GM12878 (cell line): ENCODE measurements around the gene NTN1. TPM values are rescaled to one million over a fixed set of nuclear protein-coding genes. Genes with fewer than 3 reads are reported as not detected.

Experiments
- ATAC-seq: fragments of 200-7000 bp; cut with Tn5 transposase; 3 replicates; pipeline ENCODE4 v1.9.1; 2020; ENCODE audit warnings: mild to moderate bottlenecking, moderate library complexity
- BruUV-seq: library from RNA; stranded (reverse); fragments of 400-500 nt; replicated peaks from 2 replicates; lab custom pipeline; 2021; lab: Mats Ljungman, UMichigan
- CTCF ChIA-PET: fragments of 300-600 bp; sonication (Branson Sonifier 250); formaldehyde crosslinking; extraction: SDS; loops from one replicate; lab custom pipeline; 2021; ENCODE audit warnings: inconsistent platforms; lab: Yijun Ruan, JAX
- POLR2A ChIA-PET: fragments of 350-600 bp; formaldehyde crosslinking; extraction: SDS; loops from one replicate; lab custom pipeline; 2021; ENCODE audit warnings: inconsistent platforms; lab: Charles Lee
- RAD21 ChIA-PET: fragments of 300-600 bp; sonication (Branson Sonifier 250); formaldehyde crosslinking; loops from one replicate; lab custom pipeline; 2023; ENCODE audit warnings: antibody characterized with exemption; ENCODE audit not compliant: unreplicated experiment; lab: Charles Lee
- SMC1A ChIA-PET: fragments of 300-600 bp; sonication (Branson Sonifier 250); formaldehyde crosslinking; loops from one replicate; lab custom pipeline; 2023; ENCODE audit not compliant: unreplicated experiment, uncharacterized antibody; lab: Charles Lee
- DNase-seq: peaks from one replicate; pipeline ENCODE4 v3.0.0-alpha.2; 2011; ENCODE audit warnings: low read depth, low spot score
- FAIRE-seq: peaks from 3 replicates; lab custom pipeline; 2011; peaks lifted over from hg19 to GRCh38; lab: Jason Lieb, UNC
- H2AFZ ChIP-seq: 2 replicates; pipeline ENCODE4 v1.6.0; 2011; ENCODE audit warnings: low read depth, low read length, control low read depth; ENCODE audit not compliant: control insufficient read depth
- H3K27ac ChIP-seq: 2 replicates; pipeline ENCODE4 v1.5.1; 2011; ENCODE audit warnings: control low read depth; ENCODE audit not compliant: control insufficient read depth, insufficient read depth
- H3K27me3 ChIP-seq, 2 experiments: replicated peaks in 1 of 2; 2 replicates each; pipeline versions ENCODE4 v1.6.0 to v1.6.1; 2011; ENCODE audit warnings: low read length in 1 of 2; ENCODE audit not compliant: control insufficient read depth in 2 of 2, insufficient read depth in 2 of 2
- H3K36me3 ChIP-seq, 2 experiments: 2 replicates each; pipeline ENCODE4 v1.5.1; 2011; ENCODE audit warnings: low read length in 1 of 2; ENCODE audit not compliant: control insufficient read depth in 2 of 2, insufficient read depth in 2 of 2
- H3K4me1 ChIP-seq: 2 replicates; pipeline ENCODE4 v1.6.1; 2011; ENCODE audit warnings: mild to moderate bottlenecking, low read length, moderate library complexity, mixed read lengths; ENCODE audit not compliant: control insufficient read depth, insufficient read depth
- H3K4me2 ChIP-seq: 2 replicates; pipeline ENCODE4 v1.6.0; 2011; ENCODE audit warnings: control low read depth; ENCODE audit not compliant: control insufficient read depth, insufficient read depth
- H3K4me3 ChIP-seq: fragments of 200-600 bp; sonication (generic); 2 replicates; pipeline ENCODE4 v1.5.1; 2016
- H3K79me2 ChIP-seq: 2 replicates; pipeline ENCODE4 v1.6.0; 2011; ENCODE audit warnings: low read length; ENCODE audit not compliant: control insufficient read depth, insufficient read depth
- H3K9ac ChIP-seq: 2 replicates; pipeline ENCODE4 v1.8.0; 2011; ENCODE audit warnings: low read length, control low read depth, mixed read lengths; ENCODE audit not compliant: control insufficient read depth, insufficient read depth
- H3K9me3 ChIP-seq: replicated peaks from 3 replicates; pipeline ENCODE4 v1.5.1; 2011; ENCODE audit warnings: mild to moderate bottlenecking, low read length; ENCODE audit not compliant: control insufficient read depth, insufficient read depth
- H4K20me1 ChIP-seq: 2 replicates; pipeline ENCODE4 v1.6.0; 2011; ENCODE audit not compliant: control insufficient read depth, insufficient read depth
- BHLHE40 ChIP-seq, 2 experiments: fragments of 450-650 bp in 1 of 2; IDR thresholded peaks; 2 replicates each; pipeline ENCODE4 v1.6.1; 2011 to 2017; ENCODE audit warnings: low read depth in 2 of 2, borderline replicate concordance in 1 of 2, improper control_type of control experiment in 1 of 2, low read length in 1 of 2, mild to moderate bottlenecking in 1 of 2
- CBX3 ChIP-seq: fragments of 200-600 bp; sonication (generic); IDR thresholded peaks from 2 replicates; pipeline ENCODE4 v1.6.1; 2016; ENCODE audit warnings: low read depth, borderline replicate concordance
- CBX5 ChIP-seq: sonication (generic); IDR thresholded peaks from 2 replicates; pipeline ENCODE4 v1.6.1; 2016; ENCODE audit warnings: low read depth, moderate library complexity, mild to moderate bottlenecking, inconsistent platforms
- CUX1 ChIP-seq: IDR thresholded peaks from 2 replicates; pipeline ENCODE4 v1.6.1; 2012; ENCODE audit warnings: improper control_type of control experiment, low read depth, low read length; ENCODE audit not compliant: insufficient replicate concordance
- IRF4 ChIP-seq: IDR thresholded peaks from 2 replicates; pipeline ENCODE4 v1.6.1; 2011; ENCODE audit warnings: low read depth, low read length
- JUNB ChIP-seq: IDR thresholded peaks from 2 replicates; pipeline ENCODE4 v1.6.1; 2016; ENCODE audit warnings: antibody characterized with exemption, mild to moderate bottlenecking
- KAT2A ChIP-seq: conservative IDR thresholded peaks from 2 replicates; pipeline ENCODE4 v1.6.1; 2011; ENCODE audit warnings: low read depth, low read length; ENCODE audit not compliant: control insufficient read depth
- LARP7 ChIP-seq: fragments of 450-650 bp; IDR thresholded peaks from 2 replicates; pipeline ENCODE4 v1.6.1; 2017; ENCODE audit warnings: mild to moderate bottlenecking
- PAX8 ChIP-seq: fragments of 450-650 bp; IDR thresholded peaks from 2 replicates; pipeline ENCODE4 v1.6.1; 2017; ENCODE audit warnings: mild to moderate bottlenecking, moderate library complexity
- RUNX3 ChIP-seq: IDR thresholded peaks from 2 replicates; pipeline ENCODE4 v1.6.1; 2012; ENCODE audit warnings: low read length, inconsistent platforms
- TAF1 ChIP-seq: IDR thresholded peaks from 2 replicates; pipeline ENCODE4 v1.6.1; 2011; ENCODE audit warnings: mild to moderate bottlenecking, low read depth, low read length, borderline replicate concordance
- ZBTB33 ChIP-seq: fragments of 450-650 bp; IDR thresholded peaks from 2 replicates; pipeline ENCODE4 v1.6.1; 2017; ENCODE audit warnings: mild to moderate bottlenecking
- ZNF24 ChIP-seq: fragments of 450-650 bp; IDR thresholded peaks from 2 replicates; pipeline ENCODE4 v1.6.1; 2017; ENCODE audit warnings: antibody characterized with exemption, mild to moderate bottlenecking
- WGBS: methylation state at CpG from one replicate; pipeline ENCODE4 v1.1.6; 2016; ENCODE audit warnings: low lambda C conversion rate; ENCODE audit not compliant: insufficient replicate concordance, insufficient coverage; ENCODE audit errors: missing lambda C conversion rate; 5-methylcytosine and 5-hydroxymethylcytosine counted together
- in situ Hi-C: fragments of 300-500 bp; cut with MboI; formaldehyde crosslinking; loops from 9 replicates; pipeline ENCODE4 v1.14.3; 2018; ENCODE audit warnings: mixed read lengths
- intact Hi-C: fragments of 100-400 bp; cut with micrococcal nuclease; formaldehyde crosslinking; loops from one replicate; pipeline ENCODE4 v1.14.2; 2022; ENCODE audit not compliant: unreplicated experiment
- polyA plus RNA-seq, 11 experiments: library from polyadenylated mRNA; depleted of rRNA in 4 of 11; unstranded in 6 of 11; stranded (reverse) in 5 of 11; fragments of >200 nt; fragmentation: Nextera tagmentation in 4 of 11; fragmentation: Illumina TruSeq in 1 of 11; extraction: Ambion mirVana in 4 of 11; extraction: Trizol in 1 of 11; gene quantifications; 1 replicate in 1 of 11; 2 replicates in 10 of 11; pipeline versions ENCODE4 v1.2.1 to v1.2.3, GENCODE V29; 2011 to 2016; ENCODE audit warnings: inconsistent platforms in 2 of 11, missing spikeins in 2 of 11, low read depth in 1 of 11
- total RNA-seq, 4 experiments: library from RNA; depleted of rRNA in 3 of 4; stranded (reverse); fragments of >200 nt in 3 of 4; fragmentation: Illumina TruSeq in 1 of 4; extraction: Trizol in 1 of 4; gene quantifications; 2 replicates each; pipeline versions ENCODE4 v1.2.1 to v1.2.3, GENCODE V29; 2013 to 2021

The NTN1 gene
- total and polyA plus RNA-seq, 10 of the 15 experiments (the other 5 are each of a cell fraction or from before 2014, with no cell fraction given) = 0.02 to 0.89 (median 0.35) TPM

- Histone ChIP-seq H3K79me2 (no peaks in the 10 kb centered on the region), H3K9me3 (no peaks in the 10 kb centered on the region)
- WGBS = 42% methylated on average over 6 of the region's 6 CpGs
- TF ChIP-seq ZNF24 (no peak), KAT2A (no peak), PAX8 (no peak), IRF4 (no peak), JUNB (no peak), LARP7 (no peak), CUX1 (no peak), CBX3 (no peak), RUNX3 (no peak), ZBTB33 (no peak), BHLHE40 (IDR thresholded peaks at IDR 0.05; ENCODE audit: borderline replicate concordance in 1 of 2, low read depth in 2 of 2, low read length in 1 of 2) (no peak), TAF1 (no peak), CBX5 (no peak)
- TF ChIP-seq, all 136 proteins: peak for 0
- DNase-seq (no peak), ATAC-seq (no peak), FAIRE-seq (no peak)
- in situ Hi-C loops (no loop called here), intact Hi-C loops (no loop called here)
- CTCF ChIA-PET = interaction anchor here (1.0 kb wide), 1 partner anchor 27 kb away, joined by 3 read pairs; no protein-coding TSS in a partner anchor
- POLR2A ChIA-PET = interaction anchor here (0.6 kb wide), 1 partner anchor 1126 kb away, joined by 6 read pairs; no protein-coding TSS in a partner anchor
- Histone ChIP-seq H3K4me2 (no peak overlapping the region), H3K9ac (no peak overlapping the region), H3K36me3 (no peaks in the 10 kb centered on the region), H3K4me1 (no peaks in the 10 kb centered on the region), H4K20me1 (no peaks in the 10 kb centered on the region), H3K4me3 (no peak overlapping the region), H3K27me3 (no peaks in the 10 kb centered on the region; a peak in 1 of 4 replicates), H3K27ac (no peak overlapping the region), H2AFZ (no peak overlapping the region)
- RAD21 ChIA-PET = no interaction called here
- SMC1A ChIA-PET = no interaction called here
- BruUV-seq = no TSS peak
These were observed 43.1 kb downstream of the NTN1 start for GRCh38 chr17:9064311-9064834.
